Measurements from ENCODE around the gene KIF6. TPM values are rescaled to one million over a fixed set of nuclear protein-coding genes. Genes with fewer than 3 reads are reported as not detected.
"Not testable (repeated sequence)": the region's sequence is repeated elsewhere in the genome, so short reads cannot be mapped to it uniquely, and the experiment has no call there.

Gene KIF6
- total RNA-seq, 1 donor from 2014 or later: 0.32 TPM

- intact Hi-C loops (cut with micrococcal nuclease): no loop called here
These were observed 17.1 kb downstream of the KIF6 start for GRCh38 chr6:39707962-39708683.

- intact Hi-C loops (cut with micrococcal nuclease): no loop called here
These were observed 18.3 kb downstream of the KIF6 start for GRCh38 chr6:39706819-39707335.

DNA sequence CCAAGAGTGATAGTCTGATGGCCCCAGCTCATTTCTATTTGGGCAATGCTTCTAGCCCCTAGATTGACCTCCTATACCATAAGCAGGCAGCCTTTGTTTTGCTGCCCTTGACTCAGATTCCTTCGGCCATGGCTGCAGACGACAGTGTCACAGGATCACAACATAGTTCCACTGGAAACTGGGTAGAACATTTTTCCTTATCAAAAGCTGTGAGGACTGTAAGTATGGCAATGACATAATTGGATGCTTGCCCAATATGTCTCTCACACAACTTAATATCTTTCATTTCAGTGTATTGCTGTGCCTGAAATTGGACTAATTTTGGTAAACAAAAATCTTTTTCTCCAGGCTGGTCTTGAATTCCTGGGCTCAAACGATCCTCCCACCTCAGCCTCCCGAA is 22.9 kb downstream of the KIF6 start:
- intact Hi-C loops (cut with micrococcal nuclease): no loop called here

- intact Hi-C loops (cut with micrococcal nuclease): no loop called here
These were observed 24.8 kb downstream of the KIF6 start for GRCh38 chr6:39700362-39700761.

GRCh38 chr6:39698789-39699188 is 26.4 kb downstream of the KIF6 start:
- intact Hi-C loops (cut with micrococcal nuclease): no loop called here

- intact Hi-C loops (cut with micrococcal nuclease): no loop called here
These were observed 28.0 kb downstream of the KIF6 start for GRCh38 chr6:39696986-39697788.

DNA sequence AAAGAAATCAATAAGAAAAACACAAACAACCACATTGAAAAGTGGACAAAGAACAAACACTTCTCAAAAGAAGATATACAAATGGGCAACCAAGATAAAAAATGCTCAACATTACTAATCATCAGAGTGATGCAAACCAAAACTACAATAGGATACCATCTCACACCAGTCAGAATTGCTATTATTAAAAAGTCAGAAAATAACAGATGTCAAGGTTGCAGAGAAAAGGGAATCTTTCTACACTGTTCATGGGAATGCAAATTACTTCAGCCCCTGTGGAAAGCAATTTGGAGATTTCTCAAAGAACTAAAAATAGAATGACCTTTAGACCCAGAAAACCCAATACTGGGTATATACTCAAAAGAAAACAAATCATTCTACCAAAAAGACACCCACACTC is 29.8 kb downstream of the KIF6 start:
- intact Hi-C loops (cut with micrococcal nuclease): no loop called here

DNA sequence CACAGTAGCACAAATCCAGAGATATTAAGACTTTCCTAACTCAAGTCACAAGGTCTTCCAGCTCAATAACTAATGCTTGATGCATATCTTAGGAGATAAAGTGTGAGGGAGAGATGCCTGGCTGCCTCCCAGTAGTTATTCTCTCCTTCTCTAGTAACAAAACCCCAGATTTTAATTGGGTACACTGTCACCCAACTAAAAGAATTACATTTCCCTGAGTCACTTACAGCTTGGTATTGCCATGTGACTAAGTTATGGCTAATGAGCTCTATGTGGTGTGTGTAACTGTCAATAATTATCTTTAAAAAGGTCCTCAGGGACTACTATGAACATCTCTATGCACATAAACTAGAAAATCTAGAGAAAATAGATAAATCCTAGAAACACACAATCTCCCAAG is 32.0 kb downstream of the KIF6 start:
- intact Hi-C loops (cut with micrococcal nuclease): no loop called here

DNA sequence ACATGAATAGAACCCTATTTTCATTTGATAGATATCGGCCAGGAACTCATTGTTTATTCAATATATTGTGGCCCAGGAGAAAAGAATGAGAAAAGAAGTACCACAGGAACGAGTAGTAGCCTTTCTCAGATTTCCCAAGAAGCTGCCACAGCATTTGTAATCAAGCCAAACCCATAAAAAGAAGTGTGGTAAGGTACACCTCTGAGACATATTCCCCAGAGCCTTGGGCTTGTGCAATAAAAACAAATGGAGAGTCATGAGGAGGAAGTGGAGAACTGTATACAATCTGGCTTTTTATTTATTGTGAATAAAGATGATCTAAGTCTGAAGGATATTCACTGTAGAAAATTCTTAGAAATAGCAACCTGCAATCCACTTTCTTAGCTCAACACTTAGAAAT is 36.7 kb downstream of the KIF6 start:
- intact Hi-C loops (cut with micrococcal nuclease): no loop called here

DNA sequence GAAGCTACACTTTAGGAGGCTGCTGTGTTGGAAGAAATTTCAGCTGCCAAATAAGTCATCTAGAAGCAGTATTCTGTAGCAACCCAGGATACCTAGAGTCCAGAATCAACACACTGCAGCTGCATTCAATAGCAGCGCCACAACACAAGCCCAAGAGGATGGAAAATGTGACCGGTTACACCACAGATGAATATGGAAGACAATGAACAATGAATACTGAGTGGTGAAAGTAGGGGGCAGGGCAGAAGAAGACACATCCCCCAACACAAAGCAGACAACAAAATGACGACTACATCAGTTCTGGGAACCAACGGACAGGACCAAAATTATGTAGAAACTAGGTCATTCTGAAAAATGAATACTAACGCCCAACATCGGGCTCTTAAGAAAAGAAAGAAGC is 38.2 kb downstream of the KIF6 start:
- intact Hi-C loops (cut with micrococcal nuclease): no loop called here

GRCh38 chr6:39685938-39686337 is 39.3 kb downstream of the KIF6 start:
- intact Hi-C loops (cut with micrococcal nuclease): no loop called here

- intact Hi-C loops (cut with micrococcal nuclease): no loop called here
These were observed 39.8 kb downstream of the KIF6 start for GRCh38 chr6:39685489-39685826.

- intact Hi-C loops (cut with micrococcal nuclease): no loop called here
These were observed 40.3 kb downstream of the KIF6 start for GRCh38 chr6:39684790-39685488.

GRCh38 chr6:39681674-39682121 is 43.5 kb downstream of the KIF6 start:
- intact Hi-C loops (cut with micrococcal nuclease): no loop called here

- intact Hi-C loops (cut with micrococcal nuclease): no loop called here
These were observed 46.3 kb downstream of the KIF6 start for GRCh38 chr6:39678914-39679313.

DNA sequence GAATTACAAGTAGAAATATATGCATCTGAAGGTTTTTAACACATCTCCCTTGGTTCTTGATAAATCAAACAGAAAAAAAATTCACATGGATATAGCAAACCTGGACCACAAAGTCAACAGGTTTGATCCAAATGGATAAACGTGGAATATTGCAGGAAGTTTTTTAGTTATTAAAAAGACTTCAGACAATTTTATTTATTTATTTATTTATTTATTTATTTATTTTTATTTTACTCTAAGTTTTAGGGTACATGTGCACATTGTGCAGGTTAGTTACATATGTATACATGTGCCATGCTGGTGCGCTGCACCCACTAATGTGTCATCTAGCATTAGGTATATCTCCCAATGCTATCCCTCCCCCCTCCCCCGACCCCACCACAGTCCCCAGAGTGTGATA is 47.9 kb downstream of the KIF6 start:
- intact Hi-C loops (cut with micrococcal nuclease): not testable (repeated sequence)

- intact Hi-C loops (cut with micrococcal nuclease): no loop called here
These were observed 54.7 kb downstream of the KIF6 start for GRCh38 chr6:39670519-39670918.

DNA sequence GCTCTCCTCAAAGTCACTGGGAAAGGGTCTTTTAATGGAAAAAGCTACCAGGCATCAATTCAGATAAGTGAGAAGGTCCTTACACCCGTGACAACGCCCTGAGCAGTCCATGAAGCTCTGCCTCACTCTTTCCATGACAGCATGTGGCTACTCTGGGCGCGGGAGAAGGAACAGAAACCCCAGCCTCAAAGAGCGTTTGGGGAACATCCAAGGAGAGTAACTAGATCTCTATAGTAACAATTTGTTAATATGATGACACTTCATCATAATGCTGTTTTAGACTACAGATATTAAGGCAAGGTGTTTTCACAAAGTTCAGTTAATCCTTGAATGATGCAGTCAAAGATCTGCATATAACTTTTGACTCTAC is 55.2 kb downstream of the KIF6 start:
- intact Hi-C loops (cut with micrococcal nuclease): no loop called here

DNA sequence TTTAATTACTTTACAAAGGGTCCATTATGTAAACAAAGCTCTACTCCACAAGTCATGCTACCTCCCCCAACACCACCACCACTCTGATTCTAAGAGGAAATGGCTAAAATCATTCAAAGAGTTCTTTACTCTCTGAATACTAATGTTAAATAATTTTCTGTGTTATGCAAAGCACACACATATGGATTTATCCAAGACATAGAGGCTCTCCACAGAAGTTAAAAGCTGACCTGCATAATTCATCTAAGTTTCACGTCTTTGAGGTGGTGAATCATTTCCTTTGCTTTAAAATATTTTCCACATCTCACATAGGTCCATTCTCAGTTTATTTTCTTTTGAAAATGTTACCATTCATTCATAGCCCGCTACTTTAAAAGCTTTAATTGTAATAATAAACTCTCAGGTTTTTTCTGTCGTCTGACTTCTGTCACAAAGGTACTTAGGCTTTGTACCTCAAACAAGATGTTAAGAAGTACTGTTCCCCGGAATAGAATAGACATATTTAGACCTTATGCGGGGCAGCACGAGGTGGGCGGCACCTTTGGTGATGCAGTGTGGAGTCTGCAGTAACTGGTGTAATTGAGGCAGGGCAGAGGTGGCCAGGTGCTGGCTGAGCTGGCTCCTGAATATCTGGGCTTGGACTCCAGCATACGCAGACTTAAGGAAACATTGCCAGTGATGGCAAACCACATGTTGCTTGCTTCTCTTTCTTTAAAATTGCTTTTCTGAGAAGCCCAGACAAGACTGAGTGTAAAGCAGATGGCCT is 55.8 kb downstream of the KIF6 start:
- intact Hi-C loops (cut with micrococcal nuclease): no loop called here

GRCh38 chr6:39666706-39667489 is 58.3 kb downstream of the KIF6 start:
- intact Hi-C loops (cut with micrococcal nuclease): no loop called here

DNA sequence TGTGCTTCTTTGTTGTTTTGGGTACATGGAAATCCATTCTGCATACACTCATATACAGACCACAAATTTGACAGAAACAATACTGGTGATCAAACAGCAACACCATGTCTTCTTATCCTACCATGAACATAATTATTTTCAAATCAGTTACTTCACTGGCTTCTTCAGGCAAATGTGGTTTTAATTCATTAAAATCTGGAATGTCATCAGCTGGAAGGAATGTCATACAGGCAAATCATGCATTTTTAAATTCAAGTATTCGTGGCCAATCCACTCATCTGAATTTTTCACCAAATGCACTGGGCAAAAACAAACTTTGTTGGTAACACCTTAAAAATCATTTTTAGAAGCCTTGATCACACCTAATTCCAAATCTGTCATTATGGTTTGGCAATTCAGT is 59.3 kb downstream of the KIF6 start:
- intact Hi-C loops (cut with micrococcal nuclease): no loop called here

Measured in T-helper 2 cell treated with Interferon-gamma antibody and Interleukin-4, amounts not matched to agents 100 ng/mL and 5 ng/mL, for 36 hours (primary cell).